Neuron (in vitro differentiated cells): ENCODE results near the gene NTN4.
A peak's percentile ranks its signal among the peaks of the same experiment; 100 is the strongest.
"Not testable (repeated sequence)": the region's sequence is repeated elsewhere in the genome, so short reads cannot be mapped to it uniquely, and the experiment has no call there.

ENCODE experiments used
- H2AFZ ChIP-seq: one replicate; pipeline ENCODE4 v1.6.1; 2013; ENCODE audit warnings: low read depth, mild to moderate bottlenecking, inconsistent platforms, low read length, moderate library complexity
- H3K27me3 ChIP-seq: one replicate; pipeline ENCODE4 v1.6.1; 2013; ENCODE audit warnings: low read length; ENCODE audit not compliant: insufficient read depth
- H3K36me3 ChIP-seq: one replicate; pipeline ENCODE4 v1.6.1; 2013; ENCODE audit warnings: low read length; ENCODE audit not compliant: insufficient read depth
- H3K4me1 ChIP-seq: one replicate; pipeline ENCODE4 v1.6.1; 2013; ENCODE audit warnings: low read length; ENCODE audit not compliant: insufficient read depth
- H3K4me3 ChIP-seq: 2 replicates; pipeline ENCODE4 v1.5.1; 2013; ENCODE audit warnings: mild to moderate bottlenecking, low read length, moderate library complexity
- H3K9me3 ChIP-seq: one replicate; pipeline ENCODE4 v1.6.1; 2013; ENCODE audit warnings: low read length

NTN4 gene

DNA sequence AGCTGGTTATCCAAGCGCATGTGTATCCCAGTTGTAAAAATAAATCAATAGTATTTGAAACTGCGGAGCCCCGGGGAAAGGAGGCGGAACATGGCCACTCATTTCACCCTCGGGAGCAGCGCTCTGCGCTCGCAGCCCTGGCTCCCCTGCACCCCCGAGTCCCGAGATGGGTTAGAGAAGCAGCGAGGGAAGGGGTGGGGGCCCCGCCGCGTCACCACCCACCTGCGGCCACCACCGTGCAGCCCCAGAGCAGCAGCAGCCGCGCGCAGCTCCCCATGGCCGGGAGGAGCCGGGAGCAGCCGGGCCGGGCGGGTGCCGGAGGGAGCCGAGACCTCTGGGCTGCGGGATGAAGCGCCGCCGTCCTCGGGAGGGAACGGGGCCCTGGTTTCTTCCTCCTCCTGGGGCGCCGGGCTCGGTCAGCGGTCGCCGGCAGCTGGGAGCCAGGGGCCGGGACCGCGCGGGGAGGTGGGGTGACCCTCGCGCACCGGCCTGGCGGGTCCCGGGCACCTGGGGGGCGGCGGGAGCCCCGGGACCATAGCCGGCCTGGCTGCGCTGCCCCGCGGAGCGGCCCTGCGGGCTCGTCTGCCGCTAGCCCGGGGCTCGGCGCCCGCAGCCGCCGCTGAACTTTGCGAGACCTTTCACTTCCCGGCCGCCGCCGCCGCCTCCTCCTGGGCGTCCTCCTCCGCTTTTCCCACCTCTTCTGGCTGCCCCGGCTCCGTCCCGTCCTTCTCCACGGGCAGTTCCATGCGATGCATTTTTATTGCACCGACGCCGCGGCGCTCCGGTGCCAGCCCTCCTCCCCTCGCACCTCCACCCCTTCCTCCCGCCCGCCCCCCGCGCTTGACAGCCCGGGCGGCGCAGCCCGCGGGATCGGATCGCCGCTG is at the start of gene NTN4:
TSS of gene NTN4 (minus strand) at position 732 of the 884 bp plus-strand sequence. CDS start at position 277, 455 bp downstream.
- H3K9me3 ChIP-seq = no peaks in the 10 kb centered on the region
- H3K36me3 ChIP-seq = no peaks in the 10 kb centered on the region
- H3K27me3 ChIP-seq = peaks cover 84% of the 10 kb centered on the region
- H3K4me3 ChIP-seq = peak within 1 kb of the TSS; percentile 44
- peaks cover 15% of the 10 kb centered on the region for H3K4me1 ChIP-seq
- peak within 1 kb of the TSS; percentile 95 for H2AFZ ChIP-seq

DNA sequence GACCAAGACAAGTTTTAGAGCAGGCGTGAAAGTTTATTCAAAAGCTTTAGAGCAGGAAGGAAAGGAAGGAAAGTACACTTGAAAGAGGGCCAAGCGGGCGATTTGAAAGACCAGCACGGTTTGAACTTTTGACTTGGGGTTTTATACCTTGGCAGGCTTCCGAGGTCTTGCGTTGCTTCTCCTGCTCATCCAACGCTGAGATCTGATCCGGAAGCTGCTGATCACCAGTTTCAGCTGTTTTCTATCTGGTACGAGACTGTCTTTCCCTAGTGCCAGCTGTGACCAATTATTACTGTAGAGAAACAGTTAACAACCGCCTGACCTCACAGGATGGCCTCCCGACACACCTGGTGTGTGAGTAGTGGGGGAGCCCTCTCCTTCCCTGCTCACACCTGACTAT is 47.6 kb upstream of the NTN4 start:
- Histone ChIP-seq H3K4me1 (no peaks in the 10 kb centered on the region), H2AFZ (no peak overlapping the region), H3K36me3 (no peaks in the 10 kb centered on the region), H3K27me3 (peaks cover 6% of the 10 kb centered on the region), H3K9me3 (no peaks in the 10 kb centered on the region), H3K4me3 (no peak overlapping the region)

DNA sequence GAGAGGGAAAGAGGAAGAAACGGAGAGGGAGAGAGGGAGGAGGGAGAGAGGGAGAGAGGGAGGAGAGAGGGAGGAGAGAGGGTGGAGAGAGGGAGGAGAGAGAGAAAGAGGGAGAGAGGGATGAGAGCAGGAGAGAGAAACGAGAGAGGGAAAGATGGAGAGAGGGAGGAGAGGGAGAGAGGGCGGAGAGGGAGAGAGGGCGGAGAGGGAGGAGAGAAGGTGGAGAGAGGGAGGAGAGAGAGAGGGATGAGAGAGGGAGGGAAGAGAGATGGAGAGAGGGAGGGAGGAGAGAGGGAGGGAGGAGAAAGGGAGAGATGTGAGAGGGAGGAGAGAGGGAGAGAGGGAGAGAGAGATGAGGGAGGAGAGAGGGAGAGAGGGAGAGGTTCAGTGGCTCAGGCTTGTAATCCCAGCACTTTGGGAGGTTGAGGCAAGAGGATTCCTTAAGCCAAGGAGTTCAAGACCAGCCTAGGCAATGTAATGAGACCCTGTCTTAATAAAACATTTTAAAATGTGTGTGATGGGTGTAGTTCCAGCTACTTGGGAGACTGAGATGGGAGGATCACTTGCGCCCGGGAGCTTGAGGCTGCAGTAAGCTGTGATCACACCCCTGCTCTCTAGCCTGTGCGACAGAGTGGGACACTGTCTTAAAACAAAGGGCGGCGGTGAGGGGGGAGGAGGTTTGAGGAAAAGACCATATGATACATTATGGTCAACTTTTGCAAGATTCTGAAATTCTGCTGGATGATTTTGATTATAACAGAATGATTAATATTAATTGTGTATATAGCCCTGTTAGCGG is 46.9 kb upstream of the NTN4 start:
- no peak overlapping the region for H2AFZ ChIP-seq
- H3K27me3 ChIP-seq = peaks cover 6% of the 10 kb centered on the region
- no peak overlapping the region for H3K4me3 ChIP-seq
- no peaks in the 10 kb centered on the region for H3K36me3 ChIP-seq
- no peaks in the 10 kb centered on the region for H3K4me1 ChIP-seq
- H3K9me3 ChIP-seq = no peaks in the 10 kb centered on the region

DNA sequence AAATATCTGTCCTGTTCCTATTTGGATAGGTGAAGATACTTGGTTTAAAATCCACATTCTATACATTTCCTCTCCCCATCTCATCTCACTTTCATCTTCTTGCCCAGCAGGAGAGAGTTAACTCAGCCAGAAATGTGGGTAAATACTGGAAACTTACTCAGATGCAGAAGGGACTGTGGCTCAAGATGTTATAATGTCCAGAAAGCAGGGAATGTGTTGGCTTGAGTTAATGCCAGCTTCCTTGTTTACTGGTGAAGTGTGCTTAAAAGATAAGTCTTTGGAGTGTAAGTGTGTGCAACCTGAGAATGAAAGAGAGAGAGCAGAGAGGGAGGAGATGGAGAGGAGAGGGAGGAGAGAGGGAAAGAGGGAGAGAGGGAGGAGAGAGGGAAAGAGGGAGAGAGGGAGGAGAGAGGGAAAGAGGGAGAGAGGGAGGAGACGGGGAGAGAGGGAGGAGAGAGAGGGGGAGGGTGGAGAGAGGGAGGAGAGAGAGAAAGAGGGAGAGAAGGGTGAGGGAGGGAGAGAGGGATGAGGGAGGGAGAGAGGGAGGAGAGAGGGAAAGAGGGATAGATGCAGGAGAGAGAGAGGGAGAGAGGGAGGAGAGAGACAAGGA is 46.2 kb upstream of the NTN4 start:
- Histone ChIP-seq H3K9me3 (no peaks in the 10 kb centered on the region), H2AFZ (no peak overlapping the region), H3K4me3 (no peak overlapping the region), H3K27me3 (peaks cover 6% of the 10 kb centered on the region), H3K4me1 (no peaks in the 10 kb centered on the region), H3K36me3 (no peaks in the 10 kb centered on the region)

DNA sequence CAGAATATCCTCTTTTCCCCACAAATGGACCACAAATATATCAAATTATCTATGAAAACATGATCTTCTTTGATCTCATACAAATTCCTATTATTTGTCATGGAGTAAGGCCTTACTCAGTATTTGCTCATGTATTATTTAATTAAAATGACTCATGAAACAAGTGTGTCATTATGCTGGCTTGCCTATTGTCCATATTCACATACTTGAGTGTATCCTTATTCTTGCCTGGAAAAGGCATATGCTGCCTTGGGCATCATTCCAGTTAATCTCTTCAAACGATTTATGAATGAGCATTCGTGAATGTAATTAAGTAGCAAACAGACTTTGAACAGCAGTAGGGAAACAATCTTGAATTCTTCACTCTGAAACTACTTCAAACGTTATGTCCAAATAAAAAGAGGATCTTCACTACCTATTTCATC is 45.6 kb upstream of the NTN4 start:
- H3K27me3 ChIP-seq = peaks cover 6% of the 10 kb centered on the region

DNA sequence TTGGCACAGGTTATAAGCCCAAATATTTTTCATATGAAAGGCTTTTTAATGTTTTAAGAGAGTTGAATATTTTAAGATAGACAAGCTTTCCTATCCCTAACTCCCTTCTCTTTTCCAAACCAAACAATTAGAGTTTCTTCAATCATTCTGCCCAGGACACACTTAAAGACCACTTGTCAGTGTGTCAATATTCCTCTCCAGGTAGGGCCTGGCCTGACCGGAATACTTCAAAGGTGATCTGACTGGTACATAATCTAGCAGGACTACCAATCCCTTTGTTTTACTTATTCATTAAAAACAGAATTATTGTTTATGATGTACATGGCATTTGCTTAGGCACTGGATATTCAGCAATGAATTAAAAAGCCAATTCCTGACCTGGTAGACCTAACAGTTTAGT is 44.0 kb upstream of the NTN4 start:
- peaks cover under 1% of the 10 kb centered on the region for H3K4me1 ChIP-seq
- H2AFZ ChIP-seq = no peak overlapping the region
- H3K36me3 ChIP-seq = no peaks in the 10 kb centered on the region
- no peaks in the 10 kb centered on the region for H3K9me3 ChIP-seq
- H3K27me3 ChIP-seq = peaks cover 6% of the 10 kb centered on the region
- no peak overlapping the region for H3K4me3 ChIP-seq

More for the DNA sequence above, 45.6 kb upstream of the NTN4 start:
- no peaks in the 10 kb centered on the region for H3K4me1 ChIP-seq
- no peak overlapping the region for H3K4me3 ChIP-seq
- no peaks in the 10 kb centered on the region for H3K36me3 ChIP-seq
- no peak overlapping the region for H2AFZ ChIP-seq
- H3K9me3 ChIP-seq = no peaks in the 10 kb centered on the region

DNA sequence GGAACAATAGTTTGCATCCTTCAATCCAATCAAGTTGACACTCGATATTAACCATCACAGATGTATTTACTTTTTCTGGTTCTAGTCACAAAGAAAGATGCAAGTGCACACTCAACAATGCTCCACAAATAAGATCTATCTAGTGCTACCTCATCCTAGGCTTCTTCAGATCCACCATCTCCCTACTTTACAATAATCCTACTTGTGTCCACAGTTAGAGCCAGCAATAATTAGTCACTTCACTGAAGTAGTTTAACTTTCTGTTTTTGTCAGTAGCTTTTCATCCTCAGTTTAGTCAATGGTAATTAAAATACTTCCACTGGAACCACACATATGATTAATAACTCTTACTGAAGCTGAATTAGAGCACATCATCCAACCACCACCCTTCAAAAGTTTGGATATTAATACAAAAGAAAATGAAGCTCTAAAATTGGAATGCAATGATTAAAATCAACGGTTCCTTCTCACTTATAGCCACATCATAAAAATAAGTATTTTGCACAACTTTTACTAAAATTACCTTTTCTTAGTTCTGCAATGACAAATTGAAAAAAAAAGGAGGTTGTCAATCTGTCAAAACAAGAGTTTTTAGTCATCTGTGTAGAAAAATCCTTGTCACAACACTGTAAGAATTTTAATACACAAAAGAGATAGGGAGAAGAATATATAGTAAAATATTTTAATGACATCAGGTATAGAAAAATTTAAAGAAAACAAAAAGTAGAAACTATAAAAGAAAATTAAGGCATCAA is 39.9 kb upstream of the NTN4 start:
- H2AFZ ChIP-seq = no peak overlapping the region
- no peaks in the 10 kb centered on the region for H3K9me3 ChIP-seq
- H3K4me3 ChIP-seq = no peak overlapping the region
- no peaks in the 10 kb centered on the region for H3K27me3 ChIP-seq
- H3K4me1 ChIP-seq = peaks cover 17% of the 10 kb centered on the region
- H3K36me3 ChIP-seq = no peaks in the 10 kb centered on the region

DNA sequence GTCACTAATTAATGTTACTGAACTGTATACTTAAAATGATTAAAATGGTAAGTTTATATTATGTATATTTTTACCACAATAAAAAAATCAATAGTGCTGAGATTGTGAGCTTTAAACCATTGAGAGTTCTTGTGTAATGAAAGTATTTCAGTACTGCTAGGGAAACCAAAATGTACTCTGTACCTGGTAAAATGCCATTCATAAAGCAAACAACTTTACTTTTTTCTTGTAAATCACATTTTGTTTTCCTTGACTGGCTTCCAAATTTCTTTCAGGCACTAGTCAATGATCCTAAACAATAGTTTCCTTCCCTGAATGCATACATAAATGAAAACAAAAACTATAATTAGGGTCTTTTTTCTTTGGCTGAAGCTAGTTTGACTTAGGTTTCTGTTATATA is 38.8 kb upstream of the NTN4 start:
- Histone ChIP-seq H3K27me3 (no peaks in the 10 kb centered on the region), H3K4me1 (peaks cover 17% of the 10 kb centered on the region), H3K36me3 (no peaks in the 10 kb centered on the region), H3K9me3 (no peaks in the 10 kb centered on the region), H3K4me3 (no peak overlapping the region), H2AFZ (no peak overlapping the region)

DNA sequence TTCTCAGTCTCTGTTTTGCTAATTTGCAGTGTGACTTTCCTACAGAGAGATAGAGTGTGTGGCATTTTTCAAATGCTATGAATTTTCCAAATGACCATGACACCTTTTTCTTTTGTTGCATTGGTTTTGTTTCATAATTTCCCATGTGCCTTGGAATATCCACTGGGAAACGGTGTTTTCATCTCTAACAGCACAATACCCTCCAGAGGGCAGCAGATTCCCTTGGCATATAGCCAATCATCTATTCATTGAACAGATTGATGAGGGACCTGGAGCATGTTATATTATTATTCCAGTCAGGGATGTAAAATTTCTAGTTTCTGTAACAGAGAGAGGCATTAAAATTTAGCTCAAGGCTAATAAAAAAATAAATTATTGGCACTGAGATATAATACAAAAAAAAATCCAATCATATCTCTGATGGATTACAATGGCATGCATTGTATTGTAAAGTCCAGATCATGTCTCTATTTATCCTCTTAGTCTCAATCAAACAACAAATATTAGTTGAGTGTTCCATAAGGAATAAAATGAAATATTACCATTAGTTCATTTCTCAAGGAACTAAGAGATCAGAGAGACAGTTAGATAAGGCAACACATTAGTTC is 29.6 kb upstream of the NTN4 start:
- H3K27me3 ChIP-seq = no peaks in the 10 kb centered on the region

DNA sequence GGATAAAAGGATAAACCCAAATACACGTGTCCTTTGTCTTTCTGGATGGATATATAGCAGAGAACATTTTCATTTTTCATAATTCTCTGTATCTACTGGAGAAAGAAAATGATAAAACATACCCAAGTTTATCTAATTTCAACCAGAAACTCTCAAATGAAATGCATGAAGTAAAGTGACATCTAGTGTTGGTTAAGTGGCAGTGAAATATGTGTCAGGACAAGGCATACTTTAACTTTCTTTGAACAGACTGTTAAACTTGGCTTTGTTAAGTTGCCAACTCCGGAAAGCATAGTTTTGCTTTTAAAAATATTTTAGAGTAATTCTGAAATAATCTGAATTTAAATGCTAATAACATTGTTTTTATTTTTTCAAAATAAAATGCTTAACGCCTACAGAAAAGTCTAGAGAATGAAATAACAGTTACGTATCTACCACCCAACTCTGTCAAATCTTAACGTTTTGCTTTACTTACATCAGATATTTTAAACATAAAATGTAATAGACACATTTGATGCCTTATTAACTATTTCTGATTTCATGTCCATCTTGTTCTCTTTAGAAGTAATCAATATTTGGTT is 25.2 kb upstream of the NTN4 start:
- H3K9me3 ChIP-seq = no peaks in the 10 kb centered on the region
- no peaks in the 10 kb centered on the region for H3K27me3 ChIP-seq
- H3K4me1 ChIP-seq = no peaks in the 10 kb centered on the region
- no peak overlapping the region for H3K4me3 ChIP-seq
- no peak overlapping the region for H2AFZ ChIP-seq
- no peaks in the 10 kb centered on the region for H3K36me3 ChIP-seq

More for the DNA sequence above, 29.6 kb upstream of the NTN4 start:
- H3K36me3 ChIP-seq = no peaks in the 10 kb centered on the region
- H2AFZ ChIP-seq = no peak overlapping the region
- H3K4me1 ChIP-seq = no peaks in the 10 kb centered on the region
- H3K9me3 ChIP-seq = no peaks in the 10 kb centered on the region
- no peak overlapping the region for H3K4me3 ChIP-seq

DNA sequence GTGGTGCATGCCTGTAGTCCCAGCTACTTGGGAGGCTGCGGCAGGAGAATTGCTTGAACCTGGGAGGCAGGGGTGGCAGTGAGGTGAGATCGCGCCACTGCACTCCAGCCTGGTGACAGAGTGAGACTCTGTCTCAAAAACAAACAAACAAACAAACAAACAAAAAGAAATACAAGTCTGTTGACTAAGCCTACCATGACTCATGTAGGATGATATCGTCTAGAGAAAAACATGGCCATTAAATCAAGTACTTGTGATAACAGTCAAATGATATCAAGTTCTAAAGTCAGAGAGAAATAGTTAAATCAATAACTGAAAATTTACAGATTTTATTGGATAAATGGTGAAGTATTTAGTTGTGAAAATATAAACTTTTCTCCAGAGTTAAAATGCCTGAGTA is 21.6 kb upstream of the NTN4 start:
- H3K9me3 ChIP-seq, H3K27me3 ChIP-seq, H3K4me3 ChIP-seq, H2AFZ ChIP-seq, H3K4me1 ChIP-seq, H3K36me3 ChIP-seq: not testable (repeated sequence)

DNA sequence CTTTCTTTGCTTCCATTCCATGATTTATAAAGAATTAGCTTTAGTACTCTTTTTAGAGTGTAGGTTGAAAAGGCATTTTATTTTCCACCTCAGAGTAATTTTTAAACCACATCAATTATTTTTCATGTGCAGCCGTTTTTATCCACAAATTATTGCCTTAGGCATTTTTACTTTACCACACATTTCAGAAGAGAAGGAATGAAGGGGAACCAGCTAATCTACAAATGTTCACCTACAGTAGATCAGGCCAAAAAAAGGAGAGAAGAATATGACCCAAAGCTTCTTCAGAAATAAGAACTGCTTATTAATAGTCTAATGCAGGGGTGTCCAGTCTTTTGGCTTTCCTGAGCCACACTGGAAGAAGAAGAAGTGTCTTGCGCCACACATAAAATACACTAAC is 19.8 kb upstream of the NTN4 start:
- Histone ChIP-seq H3K36me3 (no peaks in the 10 kb centered on the region), H3K9me3 (no peaks in the 10 kb centered on the region), H3K4me1 (no peaks in the 10 kb centered on the region), H2AFZ (no peak overlapping the region), H3K4me3 (no peak overlapping the region), H3K27me3 (no peaks in the 10 kb centered on the region)
